ENCODE results near the gene AGBL5. TPM values are rescaled to one million over a fixed set of nuclear protein-coding genes. Genes with fewer than 3 reads are reported as not detected.
"Not testable (repeated sequence)": the region's sequence is repeated elsewhere in the genome, so short reads cannot be mapped to it uniquely, and the experiment has no call there.

AGBL5 gene
- total RNA-seq, 1 experiment from 2014 or later = 25.2 TPM

- DNase-seq (ENCODE audit: low spot score) = no peak
Observed at GRCh38 chr2:27053321-27053720, 1.9 kb downstream of the AGBL5 start.

GRCh38 chr2:27053776-27054175, 2.3 kb downstream of the AGBL5 start:
- no peak for DNase-seq (ENCODE audit: low spot score)

GRCh38 chr2:27054721-27055120, 3.3 kb downstream of the AGBL5 start:
- no peak for DNase-seq (ENCODE audit: low spot score)

- no peak for DNase-seq (ENCODE audit: low spot score)
Observed at GRCh38 chr2:27057184-27057583, 5.7 kb downstream of the AGBL5 start.

GRCh38 chr2:27058210-27058609, 6.7 kb downstream of the AGBL5 start:
- no peak for DNase-seq (ENCODE audit: low spot score)

GRCh38 chr2:27059141-27059820, 7.8 kb downstream of the AGBL5 start:
- DNase-seq (ENCODE audit: low spot score) = no peak

GRCh38 chr2:27060323-27060722, 8.9 kb downstream of the AGBL5 start:
- DNase-seq (ENCODE audit: low spot score) = no peak

- no peak for DNase-seq (ENCODE audit: low spot score)
Observed at GRCh38 chr2:27065128-27065527, 13.7 kb downstream of the AGBL5 start.

- DNase-seq (ENCODE audit: low spot score) = no peak
Observed at GRCh38 chr2:27067385-27067784, 15.9 kb downstream of the AGBL5 start.

GRCh38 chr2:27069436-27069835, 18.0 kb downstream of the AGBL5 start:
- no peak for DNase-seq (ENCODE audit: low spot score)

- no peak for DNase-seq (ENCODE audit: low spot score)
Observed at GRCh38 chr2:27069961-27070618, 18.6 kb downstream of the AGBL5 start.

- DNase-seq (ENCODE audit: low spot score) = no peak
Observed at GRCh38 chr2:27070653-27071276, 19.3 kb downstream of the AGBL5 start.

GRCh38 chr2:27071277-27071989, 20.0 kb downstream of the AGBL5 start, which contains the start of gene OST4:
TSS of gene OST4 (minus strand) at chr2:27071654.
- DNase-seq (ENCODE audit: low spot score) = peak; percentile 75

GRCh38 chr2:27071990-27072830, 20.7 kb downstream of the AGBL5 start:
- no peak for DNase-seq (ENCODE audit: low spot score)

GRCh38 chr2:27072920-27073319, 21.5 kb downstream of the AGBL5 start:
- no peak for DNase-seq (ENCODE audit: low spot score)

- no peak for DNase-seq (ENCODE audit: low spot score)
Observed at GRCh38 chr2:27073782-27074181, 22.3 kb downstream of the AGBL5 start.

GRCh38 chr2:27074738-27075565, 23.5 kb downstream of the AGBL5 start:
- no peak for DNase-seq (ENCODE audit: low spot score)

- DNase-seq (ENCODE audit: low spot score) = not testable (repeated sequence)
Observed at GRCh38 chr2:27075566-27075871, 24.1 kb downstream of the AGBL5 start.

GRCh38 chr2:27076323-27076722, 24.9 kb downstream of the AGBL5 start:
- no peak for DNase-seq (ENCODE audit: low spot score)

- DNase-seq (ENCODE audit: low spot score) = no peak
Observed at GRCh38 chr2:27077231-27077630, 25.8 kb downstream of the AGBL5 start.

Data from H4 (cell line).